Measurements from ENCODE around the gene PSMF1. TPM values are rescaled to one million over a fixed set of nuclear protein-coding genes. Genes with fewer than 3 reads are reported as not detected.
"Not testable (repeated sequence)": the region's sequence is repeated elsewhere in the genome, so short reads cannot be mapped to it uniquely, and the experiment has no call there.

The PSMF1 gene
- total RNA-seq, 1 donor = 142 TPM

- no peak for TF ChIP-seq CTCF (IDR thresholded peaks at IDR 0.05; ENCODE audit: insufficient read depth, low read length)
- DNase-seq (ENCODE audit: low read depth) = no peak
- no peak overlapping the region for H3K4me3 ChIP-seq (ENCODE audit: low read depth, low read length)
Observed at GRCh38 chr20:1144401-1145172, 26.2 kb downstream of the PSMF1 start.

- TF ChIP-seq CTCF (IDR thresholded peaks at IDR 0.05; ENCODE audit: insufficient read depth, low read length) = no peak
- DNase-seq (ENCODE audit: low read depth) = no peak
- no peak overlapping the region for H3K4me3 ChIP-seq (ENCODE audit: low read depth, low read length)
Observed at GRCh38 chr20:1146957-1147356, 28.6 kb downstream of the PSMF1 start.

- not testable (repeated sequence) for H3K4me3 ChIP-seq (ENCODE audit: low read depth, low read length); DNase-seq (ENCODE audit: low read depth)
Observed at GRCh38 chr20:1149812-1150211, 31.4 kb downstream of the PSMF1 start.

- no peak overlapping the region for H3K4me3 ChIP-seq (ENCODE audit: low read depth, low read length)
- no peak for TF ChIP-seq CTCF (IDR thresholded peaks at IDR 0.05; ENCODE audit: insufficient read depth, low read length)
- DNase-seq (ENCODE audit: low read depth) = peak; percentile 24
Observed at GRCh38 chr20:1150218-1150617, 31.8 kb downstream of the PSMF1 start.

GRCh38 chr20:1150968-1151367, 32.6 kb downstream of the PSMF1 start:
- TF ChIP-seq CTCF (IDR thresholded peaks at IDR 0.05; ENCODE audit: insufficient read depth, low read length) = no peak
- no peak overlapping the region for H3K4me3 ChIP-seq (ENCODE audit: low read depth, low read length)
- DNase-seq (ENCODE audit: low read depth) = no peak

GRCh38 chr20:1154226-1154625, 35.8 kb downstream of the PSMF1 start:
- DNase-seq (ENCODE audit: low read depth) = no peak
- no peak for TF ChIP-seq CTCF (IDR thresholded peaks at IDR 0.05; ENCODE audit: insufficient read depth, low read length)
- H3K4me3 ChIP-seq (ENCODE audit: low read depth, low read length) = no peak overlapping the region

- TF ChIP-seq CTCF (IDR thresholded peaks at IDR 0.05; ENCODE audit: insufficient read depth, low read length) = no peak
- no peak for DNase-seq (ENCODE audit: low read depth)
- H3K4me3 ChIP-seq (ENCODE audit: low read depth, low read length) = no peak overlapping the region
Observed at GRCh38 chr20:1154691-1155090, 36.3 kb downstream of the PSMF1 start.

Measured in fibroblast of the aortic adventitia (primary cell).